HG03378 (cell line): Measurements from ENCODE around the gene TMEM163.
"Not testable (repeated sequence)": the region's sequence is repeated elsewhere in the genome, so short reads cannot be mapped to it uniquely, and the experiment has no call there.

Experiments used
- ATAC-seq: cut with Tn5 transposase; IDR thresholded peaks from one replicate; pipeline ENCODE4 v1.9.1; 2021; ENCODE audit warnings: mild to moderate bottlenecking, moderate library complexity; ENCODE audit not compliant: unreplicated experiment

TMEM163 gene

GRCh38 chr2:134718817-134719814 lies at the start of gene TMEM163:
Gene TMEM163 (minus strand): TSS chr2:134719000.
- ATAC-seq, result no peak

- no peak for ATAC-seq
Observed at GRCh38 chr2:134766583-134766982, 47.8 kb upstream of the TMEM163 start.

GRCh38 chr2:134765987-134766386 lies 47.2 kb upstream of the TMEM163 start:
- ATAC-seq, result no peak

- ATAC-seq, result no peak
Observed at GRCh38 chr2:134764164-134764563, 45.4 kb upstream of the TMEM163 start.

GRCh38 chr2:134763164-134763710 lies 44.4 kb upstream of the TMEM163 start:
- ATAC-seq, result no peak

GRCh38 chr2:134762508-134762907 lies 43.7 kb upstream of the TMEM163 start:
- no peak for ATAC-seq

- ATAC-seq, result no peak
Observed at GRCh38 chr2:134760385-134760784, 41.6 kb upstream of the TMEM163 start.

GRCh38 chr2:134758633-134759032 lies 39.8 kb upstream of the TMEM163 start:
- peak; percentile 96 for ATAC-seq

- not testable (repeated sequence) for ATAC-seq
Observed at GRCh38 chr2:134751981-134752380, 33.2 kb upstream of the TMEM163 start.

- no peak for ATAC-seq
Observed at GRCh38 chr2:134745546-134745945, 26.7 kb upstream of the TMEM163 start.

GRCh38 chr2:134745023-134745422 lies 26.2 kb upstream of the TMEM163 start:
- no peak for ATAC-seq

GRCh38 chr2:134739879-134740301 lies 21.1 kb upstream of the TMEM163 start:
- peak; percentile 98 for ATAC-seq

- ATAC-seq, result no peak
Observed at GRCh38 chr2:134739236-134739878, 20.6 kb upstream of the TMEM163 start.

- ATAC-seq, result no peak
Observed at GRCh38 chr2:134738141-134738870, 19.5 kb upstream of the TMEM163 start.

- no peak for ATAC-seq
Observed at GRCh38 chr2:134737671-134738070, 18.9 kb upstream of the TMEM163 start.

GRCh38 chr2:134736167-134736880 lies 17.5 kb upstream of the TMEM163 start:
- no peak for ATAC-seq

- ATAC-seq, result no peak
Observed at GRCh38 chr2:134728163-134728562, 9.4 kb upstream of the TMEM163 start.

GRCh38 chr2:134727385-134727784 lies 8.6 kb upstream of the TMEM163 start:
- ATAC-seq, result no peak

GRCh38 chr2:134726645-134727044 lies 7.8 kb upstream of the TMEM163 start:
- ATAC-seq, result no peak

- no peak for ATAC-seq
Observed at GRCh38 chr2:134725876-134726275, 7.1 kb upstream of the TMEM163 start.
